Stimulated activated CD4-positive, alpha-beta T cell treated with anti-CD3 and anti-CD28 coated beads, Interleukin-1b, Interleukin-23, amount 100 ng/mL, for 1 hour (primary cell): ENCODE measurements around the gene DOCK2.
"Not testable (repeated sequence)": the region's sequence is repeated elsewhere in the genome, so short reads cannot be mapped to it uniquely, and the experiment has no call there.

Source experiments
- DNase-seq, 2 donors: peaks; one replicate each; pipeline ENCODE4 v3.0.0-alpha.2; 2020; ENCODE audit warnings: low read depth in 2 of 2

DOCK2 gene

GRCh38 chr5:169942181-169942580 lies 305.1 kb downstream of the DOCK2 start:
- DNase-seq, result no peak

GRCh38 chr5:169943026-169943425 lies 306.0 kb downstream of the DOCK2 start:
- no peak for DNase-seq

- no peak for DNase-seq
Observed at GRCh38 chr5:169944115-169944514, 307.0 kb downstream of the DOCK2 start.

GRCh38 chr5:169944922-169945680 lies 308.0 kb downstream of the DOCK2 start:
- DNase-seq, result no peak

GRCh38 chr5:169945831-169946261 lies 308.8 kb downstream of the DOCK2 start:
- DNase-seq, result no peak

GRCh38 chr5:169946743-169947295 lies 309.7 kb downstream of the DOCK2 start:
- DNase-seq, result no peak

- no peak for DNase-seq
Observed at GRCh38 chr5:169950333-169950732, 313.3 kb downstream of the DOCK2 start.

GRCh38 chr5:169953196-169953595 lies 316.1 kb downstream of the DOCK2 start:
- not testable (repeated sequence) for DNase-seq

GRCh38 chr5:169954786-169955185 lies 317.7 kb downstream of the DOCK2 start:
- no peak for DNase-seq

- DNase-seq, result no peak
Observed at GRCh38 chr5:169956126-169956525, 319.1 kb downstream of the DOCK2 start.

GRCh38 chr5:169956756-169957155 lies 319.7 kb downstream of the DOCK2 start:
- no peak for DNase-seq

GRCh38 chr5:169958278-169958677 lies 321.2 kb downstream of the DOCK2 start:
- no peak for DNase-seq

GRCh38 chr5:169960659-169961058 lies 323.6 kb downstream of the DOCK2 start:
- DNase-seq, result no peak

- no peak for DNase-seq
Observed at GRCh38 chr5:169964246-169964645, 327.2 kb downstream of the DOCK2 start.

- no peak for DNase-seq
Observed at GRCh38 chr5:169970339-169970738, 333.3 kb downstream of the DOCK2 start.

- DNase-seq, result no peak
Observed at GRCh38 chr5:169970911-169971765, 334.1 kb downstream of the DOCK2 start.

- no peak for DNase-seq
Observed at GRCh38 chr5:169971780-169972179, 334.7 kb downstream of the DOCK2 start.

- no peak for DNase-seq
Observed at GRCh38 chr5:169973056-169973455, 336.0 kb downstream of the DOCK2 start.

- DNase-seq, result no peak
Observed at GRCh38 chr5:169974121-169974770, 337.2 kb downstream of the DOCK2 start.

GRCh38 chr5:169978714-169979113 lies 341.6 kb downstream of the DOCK2 start:
- no peak for DNase-seq

GRCh38 chr5:169979871-169980270 lies 342.8 kb downstream of the DOCK2 start:
- DNase-seq, result no peak

GRCh38 chr5:169980418-169981053 lies 343.5 kb downstream of the DOCK2 start, which contains the start of gene INSYN2B:
Gene INSYN2B, minus strand, starts transcription at chr5:169980495. Its CDS starts 96,597 bp downstream, at chr5:169883898.
- DNase-seq, result no peak
